GM23338 (cell line): ENCODE results near the gene SMARCC1.

Experiments used
- CREB1 ChIP-seq: fragments of 250-450 bp; sonication (Bioruptor Pico); IDR thresholded peaks from 2 replicates; pipeline ENCODE4 v1.5.0; 2020; ENCODE audit warnings: low read depth, mild to moderate bottlenecking, moderate library complexity
- CTCF ChIP-seq, 2 experiments: fragments of 200-600 bp in 1 of 2; sonication (generic) in 1 of 2; conservative IDR thresholded peaks; 2 replicates each; pipeline versions ENCODE4 v1.5.1 to v1.6.1; 2016 to 2017; ENCODE audit warnings: antibody characterized with exemption in 2 of 2, low read depth in 2 of 2, mild to moderate bottlenecking in 2 of 2, moderate library complexity in 1 of 2
- ETS1 ChIP-seq: IDR thresholded peaks from 2 replicates; pipeline ENCODE4 v1.6.1; 2016; ENCODE audit warnings: antibody characterized with exemption
- EZH2 ChIP-seq: fragments of 200-600 bp; sonication (generic); IDR thresholded peaks from one replicate; pipeline ENCODE4 v1.8.0; 2017; ENCODE audit warnings: antibody characterized with exemption, mild to moderate bottlenecking, low read depth; ENCODE audit not compliant: unreplicated experiment
- EZH2phosphoT487 ChIP-seq: fragments of 200-600 bp; sonication (generic); IDR thresholded peaks from one replicate; pipeline ENCODE4 v1.8.1; 2018; ENCODE audit warnings: antibody characterized with exemption; ENCODE audit not compliant: unreplicated experiment
- JUNB ChIP-seq: IDR thresholded peaks from one replicate; pipeline ENCODE4 v1.6.1; 2016; ENCODE audit warnings: antibody characterized with exemption; ENCODE audit not compliant: unreplicated experiment
- NANOG ChIP-seq: IDR thresholded peaks from 2 replicates; pipeline ENCODE4 v1.6.1; 2016; ENCODE audit warnings: antibody characterized with exemption, borderline replicate concordance
- POLR2AphosphoS5 ChIP-seq: IDR thresholded peaks from 2 replicates; pipeline ENCODE4 v1.6.1; 2016; ENCODE audit warnings: antibody characterized with exemption, low read depth
- REST ChIP-seq: IDR thresholded peaks from one replicate; pipeline ENCODE4 v1.6.1; 2018; ENCODE audit warnings: antibody characterized with exemption; ENCODE audit not compliant: unreplicated experiment
- STAT1 ChIP-seq: IDR thresholded peaks from one replicate; pipeline ENCODE4 v1.6.1; 2016; ENCODE audit warnings: antibody characterized with exemption; ENCODE audit not compliant: unreplicated experiment
- ZNF114 ChIP-seq: fragments of 250-450 bp; sonication (Bioruptor Pico); IDR thresholded peaks from 2 replicates; pipeline ENCODE4 v1.5.0; 2020; ENCODE audit warnings: mild to moderate bottlenecking, moderate library complexity
- ZNF331 ChIP-seq: fragments of 250-450 bp; sonication (Bioruptor Pico); IDR thresholded peaks from 2 replicates; pipeline ENCODE4 v1.5.0; 2020; ENCODE audit warnings: low read depth, mild to moderate bottlenecking, moderate library complexity
- ZNF462 ChIP-seq: fragments of 250-450 bp; sonication (Bioruptor Pico); IDR thresholded peaks from 2 replicates; pipeline ENCODE4 v1.5.0; 2020; ENCODE audit warnings: mild to moderate bottlenecking, moderate library complexity

GRCh38 chr3:47650294-47650693 is 131.4 kb downstream of the SMARCC1 start:
- TF ChIP-seq CTCF (conservative IDR thresholded peaks at IDR 0.05; ENCODE audit: low read depth in 2 of 2) = no peak
- TF ChIP-seq EZH2 = no peak
- TF ChIP-seq POLR2AphosphoS5 = no peak
- TF ChIP-seq ETS1 = no peak
- TF ChIP-seq EZH2phosphoT487 = no peak
- TF ChIP-seq STAT1 = no peak
- no peak for TF ChIP-seq REST
- TF ChIP-seq ZNF331 (CRISPR knock-in tag) = no peak
- TF ChIP-seq ZNF462 = no peak
- no peak for TF ChIP-seq CREB1
- no peak for TF ChIP-seq JUNB
- no peak for TF ChIP-seq NANOG
- no peak for TF ChIP-seq ZNF114 (CRISPR knock-in tag)
